Raji (cell line): ENCODE results near the gene SPIB.

ENCODE experiments used
- POLR2A ChIP-seq: IDR thresholded peaks from 2 replicates; pipeline ENCODE4 v1.6.1; 2011; ENCODE audit warnings: low read depth, low read length, control low read depth; ENCODE audit not compliant: insufficient read depth

The SPIB gene

GRCh38 chr19:50427318-50427925 is 8.7 kb downstream of the SPIB start:
- TF ChIP-seq POLR2A, result no peak

- TF ChIP-seq POLR2A, result no peak
Measured at GRCh38 chr19:50427997-50428425, 9.3 kb downstream of the SPIB start.

GRCh38 chr19:50428772-50429463 is 10.2 kb downstream of the SPIB start:
- no peak for TF ChIP-seq POLR2A

- no peak for TF ChIP-seq POLR2A
Measured at GRCh38 chr19:50430888-50431342, 12.2 kb downstream of the SPIB start.

- peak; percentile 80 for TF ChIP-seq POLR2A
Measured at GRCh38 chr19:50431343-50432220, 12.8 kb downstream of the SPIB start.

GRCh38 chr19:50432221-50433028 is 13.7 kb downstream of the SPIB start, which contains the start of gene MYBPC2:
Gene MYBPC2, plus strand, starts transcription at chr19:50432892. Its CDS starts 62 bp downstream, at chr19:50432954.
- no peak for TF ChIP-seq POLR2A

- TF ChIP-seq POLR2A, result no peak
Measured at GRCh38 chr19:50433201-50434180, 14.8 kb downstream of the SPIB start.

GRCh38 chr19:50434525-50434924 is 15.8 kb downstream of the SPIB start:
- TF ChIP-seq POLR2A, result no peak

- no peak for TF ChIP-seq POLR2A
Measured at GRCh38 chr19:50435221-50435620, 16.5 kb downstream of the SPIB start.

- TF ChIP-seq POLR2A, result no peak
Measured at GRCh38 chr19:50435627-50436026, 16.9 kb downstream of the SPIB start.

GRCh38 chr19:50437862-50438449 is 19.2 kb downstream of the SPIB start:
- TF ChIP-seq POLR2A, result no peak

- no peak for TF ChIP-seq POLR2A
Measured at GRCh38 chr19:50444059-50444458, 25.3 kb downstream of the SPIB start.

GRCh38 chr19:50447053-50447452 is 28.3 kb downstream of the SPIB start:
- TF ChIP-seq POLR2A, result no peak
